GM19025 (cell line): Measurements from ENCODE around the gene LRGUK.
A peak's percentile ranks its signal among the peaks of the same experiment; 100 is the strongest.
"Not testable (repeated sequence)": the region's sequence is repeated elsewhere in the genome, so short reads cannot be mapped to it uniquely, and the experiment has no call there.

ENCODE experiments used
- ATAC-seq: cut with Tn5 transposase; IDR thresholded peaks from one replicate; pipeline ENCODE4 v1.9.1; 2021; ENCODE audit warnings: mild to moderate bottlenecking, low read depth, moderate library complexity; ENCODE audit not compliant: unreplicated experiment

Gene LRGUK

GRCh38 chr7:134231296-134231695 is 104.2 kb downstream of the LRGUK start:
- not testable (repeated sequence) for ATAC-seq

- no peak for ATAC-seq
Observed at GRCh38 chr7:134234216-134234615, 107.1 kb downstream of the LRGUK start.

- ATAC-seq: no peak
Observed at GRCh38 chr7:134245253-134245652, 118.1 kb downstream of the LRGUK start.

- no peak for ATAC-seq
Observed at GRCh38 chr7:134246347-134246746, 119.2 kb downstream of the LRGUK start.

GRCh38 chr7:134246761-134247160 is 119.6 kb downstream of the LRGUK start:
- ATAC-seq: no peak

- ATAC-seq: no peak
Observed at GRCh38 chr7:134248196-134248595, 121.1 kb downstream of the LRGUK start.

GRCh38 chr7:134254311-134254710 is 127.2 kb downstream of the LRGUK start:
- ATAC-seq: no peak

GRCh38 chr7:134255814-134256213 is 128.7 kb downstream of the LRGUK start:
- ATAC-seq: no peak

GRCh38 chr7:134262322-134262721 is 135.2 kb downstream of the LRGUK start:
- no peak for ATAC-seq

GRCh38 chr7:134276951-134277350 is 149.8 kb downstream of the LRGUK start:
- no peak for ATAC-seq

GRCh38 chr7:134278502-134279153 is 151.5 kb downstream of the LRGUK start:
- no peak for ATAC-seq

GRCh38 chr7:134279336-134279735 is 152.2 kb downstream of the LRGUK start:
- ATAC-seq: no peak

- no peak for ATAC-seq
Observed at GRCh38 chr7:134279898-134280297, 152.8 kb downstream of the LRGUK start.

GRCh38 chr7:134280508-134280907 is 153.4 kb downstream of the LRGUK start:
- ATAC-seq: no peak

GRCh38 chr7:134284011-134284410 is 156.9 kb downstream of the LRGUK start:
- no peak for ATAC-seq

GRCh38 chr7:134284952-134285351 is 157.8 kb downstream of the LRGUK start:
- ATAC-seq: no peak

- no peak for ATAC-seq
Observed at GRCh38 chr7:134287916-134288659, 160.9 kb downstream of the LRGUK start.

GRCh38 chr7:134289423-134289822 is 162.3 kb downstream of the LRGUK start:
- ATAC-seq: no peak

- no peak for ATAC-seq
Observed at GRCh38 chr7:134289841-134290240, 162.7 kb downstream of the LRGUK start.

GRCh38 chr7:134290286-134290685 is 163.1 kb downstream of the LRGUK start:
- no peak for ATAC-seq

- peak; percentile 100 for ATAC-seq
Observed at GRCh38 chr7:134293002-134293740, 166.0 kb downstream of the LRGUK start.
